ENCODE data around the gene MYOC.

Gene MYOC

GRCh38 chr1:171654201-171654941 is 1.9 kb upstream of the MYOC start:
- peaks cover 35% of the 10 kb centered on the region for H3K27me3 ChIP-seq (ENCODE audit: insufficient read depth, low read length, poor library complexity)
- H3K36me3 ChIP-seq (ENCODE audit: insufficient read depth, low read length) = no peaks in the 10 kb centered on the region
- no peak overlapping the region for H3K4me3 ChIP-seq (ENCODE audit: low read depth in 1 of 2, low read length in 2 of 2)
- DNase-seq = no peak
- H4K20me1 ChIP-seq (ENCODE audit: insufficient read depth, low read length) = no peaks in the 10 kb centered on the region
- H3K4me2 ChIP-seq (ENCODE audit: insufficient read depth, low read length) = no peak overlapping the region
- ATAC-seq (ENCODE audit: insufficient read depth, low read depth) = no peak
- H3K4me1 ChIP-seq (ENCODE audit: insufficient read depth, low read length) = no peaks in the 10 kb centered on the region
- H3K79me2 ChIP-seq (ENCODE audit: insufficient read depth, low read length) = no peaks in the 10 kb centered on the region
- no peak overlapping the region for H2AFZ ChIP-seq (ENCODE audit: low read depth, low read length)
- no peaks in the 10 kb centered on the region for H3K9me3 ChIP-seq (ENCODE audit: insufficient read depth, low read length, severe bottlenecking)
- TF ChIP-seq CTCF (IDR thresholded peaks at IDR 0.05; ENCODE audit: borderline replicate concordance, extremely low read depth, low read length, poor library complexity, severe bottlenecking) (no peak), EZH2 (IDR thresholded peaks at IDR 0.05; ENCODE audit: borderline replicate concordance, low read depth, low read length, severe bottlenecking) (no peak)
- no peak overlapping the region for H3K27ac ChIP-seq (ENCODE audit: low read length)
- no peak overlapping the region for H3K9ac ChIP-seq (ENCODE audit: low read depth, low read length)

GRCh38 chr1:171653796-171654195 is 1.3 kb upstream of the MYOC start:
- ATAC-seq (ENCODE audit: insufficient read depth, low read depth) = no peak
- no peak overlapping the region for H3K4me2 ChIP-seq (ENCODE audit: insufficient read depth, low read length)
- TF ChIP-seq CTCF (IDR thresholded peaks at IDR 0.05; ENCODE audit: borderline replicate concordance, extremely low read depth, low read length, poor library complexity, severe bottlenecking) (no peak), EZH2 (IDR thresholded peaks at IDR 0.05; ENCODE audit: borderline replicate concordance, low read depth, low read length, severe bottlenecking) (no peak)
- no peak overlapping the region for H3K27ac ChIP-seq (ENCODE audit: low read length)
- H3K36me3 ChIP-seq (ENCODE audit: insufficient read depth, low read length) = no peaks in the 10 kb centered on the region
- no peak overlapping the region for H3K9ac ChIP-seq (ENCODE audit: low read depth, low read length)
- H3K79me2 ChIP-seq (ENCODE audit: insufficient read depth, low read length) = no peaks in the 10 kb centered on the region
- no peak overlapping the region for H3K4me3 ChIP-seq (ENCODE audit: low read depth in 1 of 2, low read length in 2 of 2)
- no peak for DNase-seq
- H3K27me3 ChIP-seq (ENCODE audit: insufficient read depth, low read length, poor library complexity) = peaks cover 35% of the 10 kb centered on the region
- H3K4me1 ChIP-seq (ENCODE audit: insufficient read depth, low read length) = no peaks in the 10 kb centered on the region
- no peaks in the 10 kb centered on the region for H3K9me3 ChIP-seq (ENCODE audit: insufficient read depth, low read length, severe bottlenecking)
- no peak overlapping the region for H2AFZ ChIP-seq (ENCODE audit: low read depth, low read length)
- H4K20me1 ChIP-seq (ENCODE audit: insufficient read depth, low read length) = no peaks in the 10 kb centered on the region

GRCh38 chr1:171646249-171646560 is 6.3 kb downstream of the MYOC start:
- Histone ChIP-seq H3K9ac (ENCODE audit: low read depth, low read length) (no peak overlapping the region), H3K79me2 (ENCODE audit: insufficient read depth, low read length) (no peaks in the 10 kb centered on the region), H3K36me3 (ENCODE audit: insufficient read depth, low read length) (no peaks in the 10 kb centered on the region), H2AFZ (ENCODE audit: low read depth, low read length) (no peak overlapping the region), H3K9me3 (ENCODE audit: insufficient read depth, low read length, severe bottlenecking) (no peaks in the 10 kb centered on the region), H3K27me3 (ENCODE audit: insufficient read depth, low read length, poor library complexity) (peaks cover 4% of the 10 kb centered on the region), H4K20me1 (ENCODE audit: insufficient read depth, low read length) (no peaks in the 10 kb centered on the region), H3K4me2 (ENCODE audit: insufficient read depth, low read length) (no peak overlapping the region), H3K4me3 (ENCODE audit: low read depth in 1 of 2, low read length in 2 of 2) (no peak overlapping the region), H3K4me1 (ENCODE audit: insufficient read depth, low read length) (peaks cover 8% of the 10 kb centered on the region), H3K27ac (ENCODE audit: low read length) (no peak overlapping the region)
- DNase-seq (no peak), ATAC-seq (ENCODE audit: insufficient read depth, low read depth) (no peak)
- no peak for TF ChIP-seq CTCF (IDR thresholded peaks at IDR 0.05; ENCODE audit: borderline replicate concordance, extremely low read depth, low read length, poor library complexity, severe bottlenecking)
- TF ChIP-seq EZH2 (IDR thresholded peaks at IDR 0.05; ENCODE audit: borderline replicate concordance, low read depth, low read length, severe bottlenecking) = no peak

Data from DND-41 (cell line).